ENCODE data around the gene TYW1.
"Not testable (repeated sequence)": the region's sequence is repeated elsewhere in the genome, so short reads cannot be mapped to it uniquely, and the experiment has no call there.

TYW1 gene

DNA sequence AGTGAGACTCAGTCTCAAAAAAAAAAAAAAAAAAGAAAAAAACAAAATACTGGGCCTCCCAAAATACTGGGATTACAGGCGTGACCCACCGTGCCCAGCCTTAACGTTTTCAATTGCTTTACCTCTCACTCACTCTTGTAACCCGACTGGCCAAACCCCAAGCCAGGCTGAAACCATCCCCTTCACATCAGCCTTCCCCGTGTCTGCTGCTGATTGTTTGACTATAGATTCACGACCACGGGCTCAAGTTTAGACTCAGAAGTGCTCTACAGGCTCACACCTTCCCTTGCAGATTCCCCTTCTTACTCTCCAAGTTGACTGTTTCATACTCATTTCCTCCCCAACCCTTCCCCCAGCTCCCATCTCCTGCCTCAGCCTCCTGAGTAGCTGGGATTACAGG lies 22.3 kb downstream of the TYW1 start:
- TF ChIP-seq JUND (IDR thresholded peaks at IDR 0.05; ENCODE audit: low read depth) = no peak
- in situ Hi-C loops (cut with HindIII; ENCODE audit: low pct_unique_long_range_greater_than_20kb, low sequenced_read_pairs) = no loop called here
- DNase-seq (ENCODE audit: low read depth in 1 of 2, low spot score in 1 of 2) = no peak

DNA sequence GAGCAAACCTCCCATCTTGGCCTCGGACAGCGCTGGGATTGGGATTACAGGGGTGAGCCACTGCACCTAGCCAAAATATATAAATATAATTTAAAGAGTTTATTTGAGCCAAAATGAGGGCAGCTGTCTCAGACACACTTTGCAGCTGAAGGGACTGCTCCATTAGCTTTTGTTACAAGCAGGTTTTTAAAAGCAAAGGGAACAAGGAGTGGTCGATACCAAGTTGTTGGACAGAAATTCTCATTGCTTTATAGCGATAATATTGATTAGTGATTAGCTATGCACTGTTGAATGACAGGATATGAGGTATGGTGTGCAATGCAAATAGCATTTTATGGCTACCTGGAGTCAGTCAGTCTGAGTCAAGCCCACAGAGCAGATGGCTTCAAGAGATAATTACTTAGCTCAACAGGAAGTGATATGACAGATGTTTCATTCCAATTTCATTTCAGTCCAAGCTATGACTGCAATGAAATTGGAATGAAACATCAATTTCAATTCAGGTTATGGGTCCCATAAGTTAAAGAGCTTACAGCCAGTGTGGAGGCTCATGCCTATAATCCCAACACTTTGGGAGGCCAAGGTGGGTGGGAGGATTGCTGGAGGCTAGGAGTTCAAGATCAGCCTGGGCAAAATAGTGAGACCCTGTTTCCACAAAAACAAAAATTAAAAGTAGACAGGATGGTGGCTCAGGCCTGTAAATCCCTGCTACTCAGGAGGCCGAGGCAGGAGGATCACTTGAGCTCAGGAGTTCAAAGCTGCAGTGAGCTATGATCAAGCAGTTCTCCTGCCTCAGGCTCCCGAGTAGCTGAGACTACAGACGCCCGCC lies 23.1 kb downstream of the TYW1 start:
- in situ Hi-C loops (cut with HindIII; ENCODE audit: low pct_unique_long_range_greater_than_20kb, low sequenced_read_pairs) = no loop called here
- DNase-seq (ENCODE audit: low read depth in 1 of 2, low spot score in 1 of 2) = no peak

DNA sequence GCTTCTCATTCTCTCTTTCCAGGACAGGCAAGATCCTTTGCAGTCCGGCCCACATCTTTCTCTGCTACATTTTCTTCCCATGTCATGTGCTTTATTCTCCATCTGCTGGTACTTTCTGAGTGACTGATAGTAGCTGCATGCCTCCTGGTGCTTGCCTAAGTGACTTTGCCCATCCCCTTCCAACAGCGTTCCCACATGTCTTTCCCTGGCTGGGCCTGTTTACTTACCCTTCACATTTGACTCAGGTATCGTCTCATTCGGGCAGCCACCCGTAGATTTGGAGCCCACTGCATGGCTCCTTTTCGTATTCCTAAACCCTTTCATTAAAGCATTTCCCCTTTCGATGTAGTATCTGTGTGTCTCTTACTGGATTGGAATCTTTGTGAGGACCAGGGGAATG lies 24.6 kb downstream of the TYW1 start:
- in situ Hi-C loops (cut with HindIII; ENCODE audit: low pct_unique_long_range_greater_than_20kb, low sequenced_read_pairs) = no loop called here
- DNase-seq (ENCODE audit: low read depth in 1 of 2, low spot score in 1 of 2) = no peak
- TF ChIP-seq JUND (IDR thresholded peaks at IDR 0.05; ENCODE audit: low read depth) = no peak

More for the DNA sequence above, 23.1 kb downstream of the TYW1 start:
- no peak for TF ChIP-seq JUND (IDR thresholded peaks at IDR 0.05; ENCODE audit: low read depth)

DNA sequence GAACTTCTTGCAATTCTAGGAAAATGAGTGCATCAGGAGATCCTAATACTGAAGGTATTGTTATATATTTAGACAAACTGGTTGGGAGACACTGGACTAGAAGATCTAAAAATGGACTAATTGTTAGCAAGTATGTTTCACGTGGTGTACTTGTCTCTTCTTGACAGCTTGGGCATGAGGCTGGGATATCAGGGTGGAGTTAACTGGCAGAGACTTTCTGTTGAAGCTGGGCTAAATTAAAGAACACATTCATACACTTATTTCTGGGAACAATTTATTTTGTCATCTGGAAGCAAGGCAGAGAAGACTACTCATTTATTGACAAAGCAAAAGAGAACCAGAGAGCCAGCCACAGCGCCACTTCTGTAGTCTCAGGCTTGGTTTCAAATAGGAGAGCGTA lies 25.9 kb downstream of the TYW1 start:
- in situ Hi-C loops (cut with HindIII; ENCODE audit: low pct_unique_long_range_greater_than_20kb, low sequenced_read_pairs) = no loop called here
- TF ChIP-seq JUND (IDR thresholded peaks at IDR 0.05; ENCODE audit: low read depth) = no peak
- DNase-seq (ENCODE audit: low read depth in 1 of 2, low spot score in 1 of 2) = no peak

DNA sequence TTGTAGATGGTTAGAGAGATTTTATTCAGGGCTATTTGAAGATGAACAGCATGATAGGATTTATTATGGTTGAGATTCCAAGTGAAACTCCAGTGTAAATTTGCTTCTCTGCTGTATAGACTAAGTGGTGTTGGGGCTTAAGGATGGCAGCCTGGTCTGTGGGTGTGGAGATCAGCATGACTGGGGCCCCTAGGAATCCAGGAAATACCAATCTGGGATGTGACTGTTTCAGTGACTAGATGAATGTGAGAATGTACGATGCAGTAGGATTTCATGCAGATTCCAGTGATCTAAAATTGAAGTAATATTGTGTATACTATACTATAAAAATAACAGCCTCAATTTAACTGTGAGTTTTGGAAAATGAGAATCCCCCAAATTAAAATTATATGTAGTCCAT lies 28.8 kb downstream of the TYW1 start:
- in situ Hi-C loops (cut with HindIII; ENCODE audit: low pct_unique_long_range_greater_than_20kb, low sequenced_read_pairs); DNase-seq (ENCODE audit: low read depth in 1 of 2, low spot score in 1 of 2): not testable (repeated sequence)

DNA sequence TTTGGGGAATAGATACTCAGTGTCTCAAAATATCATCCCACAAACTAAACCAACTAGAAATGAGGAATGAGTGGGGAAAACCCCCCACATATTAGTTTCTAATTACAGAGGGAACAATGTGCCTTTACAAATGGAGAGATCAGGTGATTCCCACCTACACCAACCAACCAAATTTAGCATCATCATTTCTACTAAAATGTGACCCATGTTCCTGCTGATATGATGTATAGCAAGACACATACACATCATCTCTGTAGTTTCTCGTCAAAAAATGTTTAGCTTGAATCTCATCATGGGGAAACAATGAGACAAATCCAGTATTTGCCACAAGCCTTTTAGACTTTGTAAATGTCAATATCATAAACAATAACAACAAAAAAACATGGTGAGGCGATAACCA lies 35.1 kb downstream of the TYW1 start:
- in situ Hi-C loops (cut with HindIII; ENCODE audit: low pct_unique_long_range_greater_than_20kb, low sequenced_read_pairs); DNase-seq (ENCODE audit: low read depth in 1 of 2, low spot score in 1 of 2): not testable (repeated sequence)

DNA sequence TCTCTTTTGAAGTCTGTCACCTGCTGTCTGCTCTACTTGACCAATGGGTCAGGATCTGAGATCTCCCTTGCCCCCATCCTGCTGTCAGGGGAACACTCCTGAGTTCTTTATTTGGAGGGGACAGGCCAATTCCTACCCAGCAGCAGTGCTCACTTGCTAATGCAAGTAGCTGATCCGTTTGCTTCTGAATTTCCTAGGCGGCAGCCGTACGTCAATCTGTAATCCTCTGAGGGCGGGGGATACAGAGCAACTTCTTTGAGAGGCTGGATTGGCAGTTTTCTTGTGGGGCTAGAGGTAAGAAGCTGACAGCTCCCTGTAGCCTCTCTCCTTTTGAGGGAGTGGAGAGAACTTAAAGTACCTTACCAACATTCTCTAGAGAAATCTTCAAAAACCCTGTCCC lies 36.6 kb downstream of the TYW1 start:
- TF ChIP-seq JUND (IDR thresholded peaks at IDR 0.05; ENCODE audit: low read depth) = no peak
- DNase-seq (ENCODE audit: low read depth in 1 of 2, low spot score in 1 of 2) = no peak
- in situ Hi-C loops (cut with HindIII; ENCODE audit: low pct_unique_long_range_greater_than_20kb, low sequenced_read_pairs) = no loop called here

DNA sequence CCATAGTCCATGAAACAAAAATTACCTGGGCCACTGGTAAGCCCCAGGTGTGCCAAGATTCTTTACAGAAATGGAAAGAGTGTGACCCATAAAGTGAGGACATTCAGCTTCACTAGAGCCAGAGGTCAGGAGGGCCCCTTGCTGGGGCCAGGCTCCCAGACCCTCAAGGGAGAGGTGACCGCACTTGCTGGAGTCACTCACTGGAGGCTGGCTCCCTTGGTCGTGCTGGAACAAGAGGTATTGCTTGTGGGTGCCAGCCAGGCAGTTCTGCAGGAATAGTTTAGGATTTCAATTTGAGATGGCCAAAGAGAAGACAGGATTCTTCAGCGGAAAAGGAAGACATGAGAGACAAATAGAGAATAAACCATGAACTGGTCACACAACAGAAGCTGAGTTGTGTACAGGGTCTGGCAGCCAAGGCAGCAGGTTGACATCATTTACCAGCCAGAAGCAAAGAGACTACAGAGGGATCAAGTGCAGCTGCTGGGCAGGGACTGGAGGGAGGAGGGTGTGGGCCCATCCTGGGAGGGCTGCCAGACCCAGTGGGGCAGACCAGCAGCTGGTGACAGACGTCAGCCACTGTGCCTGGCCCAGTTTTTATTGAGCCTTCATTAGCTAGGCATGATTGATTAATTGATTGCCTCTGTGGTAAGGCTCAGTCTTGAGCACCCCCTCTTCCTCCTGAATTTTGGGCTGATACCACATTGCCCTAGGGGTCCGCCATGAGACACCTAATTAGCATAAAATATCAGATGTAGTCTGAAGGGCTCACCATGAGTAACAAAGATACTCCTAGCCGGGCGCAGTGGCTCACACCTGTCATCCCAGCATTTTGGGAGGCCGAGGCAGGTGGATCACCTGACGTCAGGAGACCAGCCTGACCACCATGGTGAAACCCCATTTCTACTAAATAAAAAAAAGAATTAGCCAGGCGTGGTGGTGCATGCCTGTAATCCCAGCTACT lies 40.1 kb downstream of the TYW1 start:
- in situ Hi-C loops (cut with HindIII; ENCODE audit: low pct_unique_long_range_greater_than_20kb, low sequenced_read_pairs) = not testable (repeated sequence)

DNA sequence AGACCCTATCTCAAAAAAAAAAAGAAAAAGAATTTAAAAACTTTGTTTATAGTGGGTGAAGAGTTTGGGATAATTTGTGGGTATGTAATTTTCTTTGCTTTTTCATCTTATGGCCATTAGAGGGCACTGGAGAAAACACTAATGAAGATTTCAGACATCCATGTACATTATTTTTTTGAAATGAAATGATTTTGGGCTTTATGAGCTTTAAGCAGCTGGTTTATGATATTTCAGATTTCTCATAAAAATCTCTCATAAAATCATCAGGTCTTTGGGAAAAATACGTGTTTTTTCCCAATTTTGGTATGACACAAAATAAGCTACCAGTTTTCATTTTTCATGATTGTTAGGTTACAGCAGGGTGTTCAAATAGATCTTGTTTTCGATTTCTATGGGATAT lies 44.2 kb downstream of the TYW1 start:
- in situ Hi-C loops (cut with HindIII; ENCODE audit: low pct_unique_long_range_greater_than_20kb, low sequenced_read_pairs); DNase-seq (ENCODE audit: low read depth in 1 of 2, low spot score in 1 of 2): not testable (repeated sequence)

More for the DNA sequence above, 40.1 kb downstream of the TYW1 start:
- not testable (repeated sequence) for DNase-seq (ENCODE audit: low read depth in 1 of 2, low spot score in 1 of 2)

DNA sequence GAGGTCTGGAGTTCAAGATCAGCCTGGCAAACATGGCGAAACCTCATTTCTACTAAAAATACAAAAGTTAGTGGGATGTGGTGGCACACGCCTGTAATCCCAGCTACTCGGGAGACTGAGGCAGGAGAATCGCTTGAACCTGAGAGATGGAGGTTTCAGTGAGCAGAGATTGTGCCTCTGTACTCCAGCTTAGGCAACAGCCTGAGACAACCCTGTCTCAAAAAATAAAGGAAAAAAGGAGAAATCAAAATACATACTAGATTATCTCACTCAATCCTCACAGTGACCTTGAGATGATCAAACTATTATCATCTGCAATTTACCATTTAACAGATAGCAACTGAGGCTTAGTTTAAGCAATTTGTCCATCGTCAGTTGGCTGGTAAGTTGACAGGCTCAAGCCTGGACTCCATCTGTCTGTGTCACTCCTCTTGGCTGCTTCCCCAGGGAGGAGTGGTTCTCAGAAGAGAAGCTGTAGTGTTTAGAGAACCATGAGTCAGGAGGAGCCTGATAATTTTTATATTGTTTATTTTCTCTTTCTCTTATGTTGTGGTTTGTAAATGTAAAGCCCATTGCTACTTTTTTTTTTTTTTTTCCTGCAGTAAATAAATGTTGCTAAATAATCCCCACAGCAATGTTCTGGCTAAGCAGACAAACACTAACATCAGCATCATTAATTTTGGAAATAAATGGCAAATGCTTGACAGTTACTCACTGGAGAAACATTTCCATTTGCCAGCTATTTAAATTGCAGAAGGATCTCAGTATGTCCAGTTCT lies 46.3 kb downstream of the TYW1 start:
- in situ Hi-C loops (cut with HindIII; ENCODE audit: low pct_unique_long_range_greater_than_20kb, low sequenced_read_pairs) = not testable (repeated sequence)
- DNase-seq (ENCODE audit: low read depth in 1 of 2, low spot score in 1 of 2) = peak in 1 of 2 experiments; percentile 20

DNA sequence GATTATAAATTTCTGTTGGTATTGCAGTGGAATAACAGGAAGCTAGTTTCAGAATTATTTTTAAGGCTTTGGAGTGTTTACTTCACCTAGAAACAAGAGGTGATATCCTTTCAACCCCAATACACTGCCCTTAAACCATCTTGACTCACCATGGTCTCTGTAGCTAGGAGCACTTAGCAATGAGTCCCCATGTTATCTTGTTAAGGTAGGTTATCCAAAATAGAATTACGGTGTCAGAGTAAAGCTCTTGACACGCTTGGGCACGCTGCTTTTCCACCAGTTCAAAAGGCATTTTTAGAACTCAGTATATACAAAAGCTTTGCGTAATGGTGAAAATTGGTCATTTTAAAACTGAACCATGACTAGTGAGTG lies 46.9 kb downstream of the TYW1 start:
- in situ Hi-C loops (cut with HindIII; ENCODE audit: low pct_unique_long_range_greater_than_20kb, low sequenced_read_pairs); DNase-seq (ENCODE audit: low read depth in 1 of 2, low spot score in 1 of 2): not testable (repeated sequence)

DNA sequence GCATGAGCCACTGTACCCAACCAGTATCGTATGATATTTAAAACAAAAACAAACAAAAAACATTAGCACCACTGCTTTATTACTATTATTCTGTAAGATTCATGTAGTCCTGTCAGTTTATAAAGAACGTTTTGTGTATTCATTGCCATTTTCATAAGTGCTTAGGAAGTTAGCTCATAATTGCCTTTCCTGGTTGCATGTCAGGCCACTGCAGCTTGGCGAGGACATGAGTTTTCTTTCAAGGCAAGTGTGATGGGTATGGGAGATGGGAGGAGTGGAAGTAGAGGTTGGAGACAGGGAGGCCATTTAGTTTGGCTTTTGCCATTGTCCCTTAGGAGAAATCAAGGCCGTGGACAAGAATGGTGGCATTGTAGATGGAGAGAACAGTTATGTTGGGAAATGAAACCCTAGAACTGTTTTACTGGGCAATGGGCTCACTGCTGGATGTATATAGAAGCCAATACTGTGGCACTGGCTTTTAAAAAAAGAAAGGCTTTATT lies 48.9 kb downstream of the TYW1 start:
- TF ChIP-seq JUND (IDR thresholded peaks at IDR 0.05; ENCODE audit: low read depth) = no peak
- DNase-seq (ENCODE audit: low read depth in 1 of 2, low spot score in 1 of 2) = no peak
- in situ Hi-C loops (cut with HindIII; ENCODE audit: low pct_unique_long_range_greater_than_20kb, low sequenced_read_pairs) = no loop called here

DNA sequence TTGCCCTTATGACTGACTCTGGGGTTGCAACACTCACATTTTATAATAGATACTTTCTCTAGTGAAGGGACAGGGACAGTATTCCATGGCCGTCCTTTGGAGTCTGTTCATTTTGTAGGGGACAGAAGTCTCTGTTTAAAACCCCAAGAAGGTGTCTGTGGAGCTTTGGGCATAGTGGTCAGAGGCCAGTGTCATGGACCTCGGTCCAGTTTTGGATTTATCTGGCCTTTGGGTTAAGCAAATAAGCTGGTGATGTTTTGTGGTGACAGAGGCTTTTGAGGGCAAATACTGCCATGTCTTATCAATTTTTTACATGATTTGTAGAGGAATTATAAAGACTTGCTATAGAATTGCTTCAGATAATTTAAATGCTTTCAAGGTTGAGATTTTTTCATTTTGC lies 50.2 kb downstream of the TYW1 start:
- DNase-seq (ENCODE audit: low read depth in 1 of 2, low spot score in 1 of 2); in situ Hi-C loops (cut with HindIII; ENCODE audit: low pct_unique_long_range_greater_than_20kb, low sequenced_read_pairs): not testable (repeated sequence)

DNA sequence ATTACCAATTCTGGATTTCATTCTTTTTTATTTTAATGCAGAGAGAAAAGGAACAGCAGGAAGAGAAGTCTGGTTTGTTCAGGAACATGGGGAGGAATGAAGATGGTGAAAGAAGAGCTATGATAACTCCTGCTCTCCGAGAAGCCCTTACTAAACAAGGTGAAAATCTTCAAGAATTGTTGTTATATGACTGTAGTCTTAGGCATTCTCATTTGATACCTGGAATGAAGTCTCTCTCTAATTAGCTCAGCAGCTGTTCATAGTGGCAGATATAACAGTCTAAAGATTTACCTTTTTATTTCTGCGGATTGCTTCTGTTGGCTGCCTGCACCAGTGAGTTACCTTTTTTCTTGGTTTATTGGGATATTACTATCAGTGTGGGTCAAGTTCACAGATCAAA lies 53.3 kb downstream of the TYW1 start:
- DNase-seq (ENCODE audit: low read depth in 1 of 2, low spot score in 1 of 2); in situ Hi-C loops (cut with HindIII; ENCODE audit: low pct_unique_long_range_greater_than_20kb, low sequenced_read_pairs): not testable (repeated sequence)

DNA sequence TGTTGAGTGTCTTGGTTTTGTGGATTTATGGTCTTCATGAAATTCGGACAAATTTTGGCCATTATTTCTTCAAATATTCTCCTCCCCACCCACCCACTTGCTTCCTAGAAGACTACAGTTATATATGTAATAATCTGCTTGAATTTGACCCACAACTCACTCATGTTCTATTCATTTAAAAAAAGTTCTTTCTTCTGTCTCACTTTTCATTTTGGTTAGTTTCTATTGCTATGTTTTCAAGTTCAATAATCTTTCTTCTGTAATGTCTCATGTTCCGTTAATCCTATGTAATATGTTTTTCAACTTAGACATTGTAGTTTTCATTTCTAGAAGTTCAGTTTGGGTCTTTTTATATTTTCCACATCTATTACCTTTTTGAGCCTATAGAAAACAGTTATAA lies 55.5 kb downstream of the TYW1 start:
- in situ Hi-C loops (cut with HindIII; ENCODE audit: low pct_unique_long_range_greater_than_20kb, low sequenced_read_pairs) = not testable (repeated sequence)

More for the DNA sequence above, 55.5 kb downstream of the TYW1 start:
- DNase-seq (ENCODE audit: low read depth in 1 of 2, low spot score in 1 of 2) = not testable (repeated sequence)
